ENCODE measurements around the gene PGAP6. TPM values are rescaled to one million over a fixed set of nuclear protein-coding genes. Genes with fewer than 3 reads are reported as not detected.
A peak's percentile ranks its signal among the peaks of the same experiment; 100 is the strongest.

PGAP6 gene
- total and polyA plus RNA-seq, 4 donors: 27.4 to 41.4 (median 39.0) TPM

GRCh38 chr16:375927-376816 is 5.6 kb downstream of the PGAP6 start:
- 94 to 95% methylated on average over 44 of the region's 44 CpGs for WGBS, 2 donors
- DNase-seq: peak in 1 of 2 donors; percentile 50

GRCh38 chr16:375212-375611 is 6.6 kb downstream of the PGAP6 start:
- H3K9me3 ChIP-seq (ENCODE audit: control insufficient read depth, low read length): no peaks in the 10 kb centered on the region
- 94 to 96% methylated on average over 23 of the region's 23 CpGs for WGBS, 2 donors
- intact Hi-C loops (cut with DNase I): no loop called here
- DNase-seq (no peak), ATAC-seq (ENCODE audit: low FRiP score) (no peak)
- H3K4me1 ChIP-seq (ENCODE audit: control insufficient read depth in 1 of 2, insufficient read depth in 2 of 2, low read length in 2 of 2): no peaks in the 10 kb centered on the region
- no peak overlapping the region for H3K4me3 ChIP-seq (ENCODE audit: low read length in 2 of 2)
- H3K27ac ChIP-seq (ENCODE audit: low read depth in 1 of 2, low read length in 2 of 2): no peak overlapping the region
- peaks cover 0 to 7% of the 10 kb centered on the region in 2 donors for H3K36me3 ChIP-seq (ENCODE audit: control insufficient read depth in 1 of 2, insufficient read depth in 2 of 2, low read length in 1 of 2)
- no peaks in the 10 kb centered on the region for H3K27me3 ChIP-seq (ENCODE audit: control insufficient read depth in 1 of 2, insufficient read depth in 2 of 2, low read length in 1 of 2)

More at GRCh38 chr16:375927-376816, 5.6 kb downstream of the PGAP6 start:
- H3K9me3 ChIP-seq (ENCODE audit: control insufficient read depth, low read length): no peaks in the 10 kb centered on the region
- H3K27ac ChIP-seq (ENCODE audit: low read depth in 1 of 2, low read length in 2 of 2): no peak overlapping the region
- intact Hi-C loops (cut with DNase I): no loop called here
- no peaks in the 10 kb centered on the region for H3K27me3 ChIP-seq (ENCODE audit: control insufficient read depth in 1 of 2, insufficient read depth in 2 of 2, low read length in 1 of 2)
- no peaks in the 10 kb centered on the region for H3K4me1 ChIP-seq (ENCODE audit: control insufficient read depth in 1 of 2, insufficient read depth in 2 of 2, low read length in 2 of 2)
- ATAC-seq (ENCODE audit: low FRiP score): no peak
- H3K36me3 ChIP-seq (ENCODE audit: control insufficient read depth in 1 of 2, insufficient read depth in 2 of 2, low read length in 1 of 2): peaks cover 0 to 7% of the 10 kb centered on the region in 2 donors
- no peak overlapping the region for H3K4me3 ChIP-seq (ENCODE audit: low read length in 2 of 2)

- Histone ChIP-seq H3K27ac (ENCODE audit: low read depth in 1 of 2, low read length in 2 of 2) (no peak overlapping the region), H3K9me3 (ENCODE audit: control insufficient read depth, low read length) (no peaks in the 10 kb centered on the region), H3K36me3 (ENCODE audit: control insufficient read depth in 1 of 2, insufficient read depth in 2 of 2, low read length in 1 of 2) (peaks cover 0 to 7% of the 10 kb centered on the region in 2 donors), H3K27me3 (ENCODE audit: control insufficient read depth in 1 of 2, insufficient read depth in 2 of 2, low read length in 1 of 2) (no peaks in the 10 kb centered on the region), H3K4me1 (ENCODE audit: control insufficient read depth in 1 of 2, insufficient read depth in 2 of 2, low read length in 2 of 2) (no peaks in the 10 kb centered on the region), H3K4me3 (ENCODE audit: low read length in 2 of 2) (no peak overlapping the region)
- WGBS, 2 donors: 91 to 94% methylated on average over 6 to 9 of the region's 9 CpGs
- intact Hi-C loops (cut with DNase I): no loop called here
- DNase-seq: peak in 1 of 2 donors; percentile 42
- no peak for ATAC-seq (ENCODE audit: low FRiP score)
Observed at GRCh38 chr16:374616-374926, 7.2 kb downstream of the PGAP6 start.

GRCh38 chr16:373848-374615 is 7.7 kb downstream of the PGAP6 start:
- WGBS, 2 donors: 92 to 94% methylated on average over 44 of the region's 44 CpGs

GRCh38 chr16:373020-373598 is 8.7 kb downstream of the PGAP6 start:
- DNase-seq (no peak), ATAC-seq (ENCODE audit: low FRiP score) (no peak)
- Histone ChIP-seq H3K9me3 (ENCODE audit: control insufficient read depth, low read length) (no peaks in the 10 kb centered on the region), H3K27ac (ENCODE audit: low read depth in 1 of 2, low read length in 2 of 2) (no peak overlapping the region), H3K27me3 (ENCODE audit: control insufficient read depth in 1 of 2, insufficient read depth in 2 of 2, low read length in 1 of 2) (no peaks in the 10 kb centered on the region), H3K36me3 (ENCODE audit: control insufficient read depth in 1 of 2, insufficient read depth in 2 of 2, low read length in 1 of 2) (peaks cover 0 to 7% of the 10 kb centered on the region in 2 donors), H3K4me1 (ENCODE audit: control insufficient read depth in 1 of 2, insufficient read depth in 2 of 2, low read length in 2 of 2) (no peaks in the 10 kb centered on the region), H3K4me3 (ENCODE audit: low read length in 2 of 2) (no peak overlapping the region)
- WGBS, 2 donors: 89 to 94% methylated on average over 5 of the region's 5 CpGs
- intact Hi-C loops (cut with DNase I): no loop called here

More at GRCh38 chr16:373848-374615, 7.7 kb downstream of the PGAP6 start:
- H3K4me1 ChIP-seq (ENCODE audit: control insufficient read depth in 1 of 2, insufficient read depth in 2 of 2, low read length in 2 of 2): no peaks in the 10 kb centered on the region
- no peak for ATAC-seq (ENCODE audit: low FRiP score)
- no peaks in the 10 kb centered on the region for H3K27me3 ChIP-seq (ENCODE audit: control insufficient read depth in 1 of 2, insufficient read depth in 2 of 2, low read length in 1 of 2)
- peak in 1 of 2 donors; percentile 44 for DNase-seq
- peaks cover 0 to 7% of the 10 kb centered on the region in 2 donors for H3K36me3 ChIP-seq (ENCODE audit: control insufficient read depth in 1 of 2, insufficient read depth in 2 of 2, low read length in 1 of 2)
- no peak overlapping the region for H3K27ac ChIP-seq (ENCODE audit: low read depth in 1 of 2, low read length in 2 of 2)
- no peaks in the 10 kb centered on the region for H3K9me3 ChIP-seq (ENCODE audit: control insufficient read depth, low read length)
- intact Hi-C loops (cut with DNase I): no loop called here
- no peak overlapping the region for H3K4me3 ChIP-seq (ENCODE audit: low read length in 2 of 2)

- no peak for ATAC-seq (ENCODE audit: low FRiP score)
- intact Hi-C loops (cut with DNase I): no loop called here
- Histone ChIP-seq H3K4me1 (ENCODE audit: control insufficient read depth in 1 of 2, insufficient read depth in 2 of 2, low read length in 2 of 2) (no peaks in the 10 kb centered on the region), H3K9me3 (ENCODE audit: control insufficient read depth, low read length) (no peaks in the 10 kb centered on the region), H3K36me3 (ENCODE audit: control insufficient read depth in 1 of 2, insufficient read depth in 2 of 2, low read length in 1 of 2) (peaks cover 0 to 7% of the 10 kb centered on the region in 2 donors), H3K27ac (ENCODE audit: low read depth in 1 of 2, low read length in 2 of 2) (no peak overlapping the region), H3K27me3 (ENCODE audit: control insufficient read depth in 1 of 2, insufficient read depth in 2 of 2, low read length in 1 of 2) (no peaks in the 10 kb centered on the region), H3K4me3 (ENCODE audit: low read length in 2 of 2) (no peak overlapping the region)
- WGBS, 2 donors: 89 to 91% methylated on average over 19 of the region's 19 CpGs
- no peak for DNase-seq
Observed at GRCh38 chr16:372302-372983, 9.3 kb downstream of the PGAP6 start.

GRCh38 chr16:371515-372301 is 10.1 kb downstream of the PGAP6 start:
- DNase-seq (no peak), ATAC-seq (ENCODE audit: low FRiP score) (no peak)
- 92% methylated on average over 31 of the region's 31 CpGs for WGBS, 2 donors
- Histone ChIP-seq H3K36me3 (ENCODE audit: control insufficient read depth in 1 of 2, insufficient read depth in 2 of 2, low read length in 1 of 2) (peaks cover 0 to 7% of the 10 kb centered on the region in 2 donors), H3K9me3 (ENCODE audit: control insufficient read depth, low read length) (no peaks in the 10 kb centered on the region), H3K27me3 (ENCODE audit: control insufficient read depth in 1 of 2, insufficient read depth in 2 of 2, low read length in 1 of 2) (no peaks in the 10 kb centered on the region), H3K4me3 (ENCODE audit: low read length in 2 of 2) (no peak overlapping the region), H3K27ac (ENCODE audit: low read depth in 1 of 2, low read length in 2 of 2) (no peak overlapping the region), H3K4me1 (ENCODE audit: control insufficient read depth in 1 of 2, insufficient read depth in 2 of 2, low read length in 2 of 2) (no peaks in the 10 kb centered on the region)
- intact Hi-C loops (cut with DNase I): no loop called here

Measured in aorta (tissue), 5 donors.